Osteoblast (primary cell): ENCODE results near the gene PIK3R2. TPM values are rescaled to one million over a fixed set of nuclear protein-coding genes. Genes with fewer than 3 reads are reported as not detected.

Experiments used
- DNase-seq: peaks from one replicate; pipeline ENCODE4 v3.0.0; 2011; ENCODE audit warnings: low spot score, mixed read lengths; ENCODE audit not compliant: insufficient read length; ENCODE audit errors: missing footprints
- H2AFZ ChIP-seq: 2 replicates; pipeline ENCODE4 v1.6.0; 2011; ENCODE audit warnings: mild to moderate bottlenecking, low read length
- H3K27ac ChIP-seq: 2 replicates; pipeline ENCODE4 v1.5.1; 2011; ENCODE audit warnings: mild to moderate bottlenecking, low read depth, low read length, moderate library complexity
- H3K27me3 ChIP-seq: 2 replicates; pipeline ENCODE4 v1.6.0; 2012; ENCODE audit warnings: mild to moderate bottlenecking, control low read depth, inconsistent platforms, low read length, moderate library complexity; ENCODE audit not compliant: insufficient read depth
- H3K36me3 ChIP-seq: 2 replicates; pipeline ENCODE4 v1.5.1; 2011; ENCODE audit warnings: mild to moderate bottlenecking, low read length, control low read depth, moderate library complexity; ENCODE audit not compliant: insufficient read depth
- H3K4me1 ChIP-seq: 2 replicates; pipeline ENCODE4 v1.5.1; 2011; ENCODE audit warnings: mild to moderate bottlenecking, low read length, control low read depth, moderate library complexity; ENCODE audit not compliant: insufficient read depth
- H3K4me2 ChIP-seq: 2 replicates; pipeline ENCODE4 v1.6.0; 2011; ENCODE audit warnings: mild to moderate bottlenecking, low read length; ENCODE audit not compliant: insufficient read depth
- H3K4me3 ChIP-seq: fragments of 200-600 bp; sonication (generic); 3 replicates; pipeline ENCODE4 v1.5.1; 2012; ENCODE audit warnings: mild to moderate bottlenecking, low read length, inconsistent platforms; ENCODE audit not compliant: insufficient read depth
- H3K79me2 ChIP-seq: 2 replicates; pipeline ENCODE4 v1.6.0; 2012; ENCODE audit warnings: mild to moderate bottlenecking, low read length, control low read depth, inconsistent platforms; ENCODE audit not compliant: insufficient read depth
- H3K9me3 ChIP-seq: 2 replicates; pipeline ENCODE4 v1.5.1; 2011; ENCODE audit warnings: low read depth, low read length, control low read depth
- H4K20me1 ChIP-seq: 2 replicates; pipeline ENCODE4 v1.6.0; 2012; ENCODE audit warnings: mild to moderate bottlenecking, low read length, control low read depth; ENCODE audit not compliant: insufficient read depth
- total RNA-seq: library from RNA; depleted of rRNA; stranded (reverse); fragments of >200 nt; gene quantifications from 2 replicates; pipeline ENCODE4 v1.2.3, GENCODE V29; 2012
- TF ChIP-seq, protein P1 (sequence below): IDR thresholded peaks from 2 replicates; pipeline ENCODE4 v1.5.1; 2011; ENCODE audit warnings: mild to moderate bottlenecking, low read depth, low read length, moderate library complexity; ENCODE audit errors: extremely low read depth

PIK3R2 gene
- total RNA-seq, 1 donor, result 25.7 TPM

DNA sequence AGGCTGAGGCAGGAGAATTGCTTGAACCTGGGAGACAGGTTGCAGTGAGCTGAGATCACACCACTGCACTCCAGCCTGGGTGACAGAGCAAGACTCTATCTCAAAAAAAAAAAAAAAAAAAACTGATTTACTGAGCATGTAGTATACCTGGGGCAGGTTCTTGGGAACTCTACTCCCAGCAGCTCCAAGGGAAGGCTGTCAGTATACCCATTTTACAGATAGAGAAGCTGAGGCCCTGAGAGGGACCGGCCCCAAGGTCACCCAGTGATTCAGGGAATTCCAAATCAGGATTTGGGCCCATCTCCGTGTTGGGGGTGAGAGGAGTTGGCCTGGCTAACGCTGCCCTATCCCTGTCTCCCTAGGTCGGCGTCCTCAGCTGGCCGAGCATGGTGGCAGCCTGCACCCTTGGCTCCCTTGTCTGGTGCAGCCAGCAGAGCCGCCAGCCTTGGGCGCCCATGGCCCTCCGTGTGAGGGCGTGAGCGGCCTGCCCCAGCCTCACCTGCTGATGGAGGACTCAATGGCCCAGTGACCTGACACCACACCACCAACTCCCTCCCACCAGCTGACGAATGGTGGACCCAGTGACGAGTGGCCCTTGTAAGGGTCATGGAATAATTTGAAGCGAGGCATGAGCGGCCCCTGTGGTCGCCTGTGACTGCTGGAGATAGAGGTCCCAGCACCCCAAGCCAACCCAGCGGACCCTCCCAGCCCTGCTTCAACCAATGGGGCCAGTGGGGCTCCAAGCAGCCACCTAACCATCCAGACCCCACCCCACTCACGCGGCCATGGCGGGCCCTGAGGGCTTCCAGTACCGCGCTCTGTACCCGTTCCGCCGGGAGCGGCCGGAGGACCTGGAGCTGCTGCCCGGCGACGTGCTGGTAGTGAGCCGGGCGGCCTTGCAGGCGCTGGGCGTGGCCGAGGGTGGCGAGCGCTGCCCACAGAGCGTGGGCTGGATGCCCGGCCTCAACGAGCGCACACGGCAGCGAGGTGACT lies 2.4 kb downstream of the PIK3R2 start:
- Histone ChIP-seq H4K20me1 (peaks cover 18% of the 10 kb centered on the region), H3K4me3 (no peak overlapping the region), H3K79me2 (peaks cover 32% of the 10 kb centered on the region), H3K27me3 (no peaks in the 10 kb centered on the region), H3K27ac (no peak overlapping the region), H3K9me3 (no peaks in the 10 kb centered on the region), H3K36me3 (peaks cover 11% of the 10 kb centered on the region), H2AFZ (no peak overlapping the region), H3K4me2 (no peak overlapping the region), H3K4me1 (peaks cover 24% of the 10 kb centered on the region)
- no peak for DNase-seq
- TF ChIP-seq, protein P1, sequence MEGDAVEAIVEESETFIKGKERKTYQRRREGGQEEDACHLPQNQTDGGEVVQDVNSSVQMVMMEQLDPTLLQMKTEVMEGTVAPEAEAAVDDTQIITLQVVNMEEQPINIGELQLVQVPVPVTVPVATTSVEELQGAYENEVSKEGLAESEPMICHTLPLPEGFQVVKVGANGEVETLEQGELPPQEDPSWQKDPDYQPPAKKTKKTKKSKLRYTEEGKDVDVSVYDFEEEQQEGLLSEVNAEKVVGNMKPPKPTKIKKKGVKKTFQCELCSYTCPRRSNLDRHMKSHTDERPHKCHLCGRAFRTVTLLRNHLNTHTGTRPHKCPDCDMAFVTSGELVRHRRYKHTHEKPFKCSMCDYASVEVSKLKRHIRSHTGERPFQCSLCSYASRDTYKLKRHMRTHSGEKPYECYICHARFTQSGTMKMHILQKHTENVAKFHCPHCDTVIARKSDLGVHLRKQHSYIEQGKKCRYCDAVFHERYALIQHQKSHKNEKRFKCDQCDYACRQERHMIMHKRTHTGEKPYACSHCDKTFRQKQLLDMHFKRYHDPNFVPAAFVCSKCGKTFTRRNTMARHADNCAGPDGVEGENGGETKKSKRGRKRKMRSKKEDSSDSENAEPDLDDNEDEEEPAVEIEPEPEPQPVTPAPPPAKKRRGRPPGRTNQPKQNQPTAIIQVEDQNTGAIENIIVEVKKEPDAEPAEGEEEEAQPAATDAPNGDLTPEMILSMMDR, result no peak

DNA sequence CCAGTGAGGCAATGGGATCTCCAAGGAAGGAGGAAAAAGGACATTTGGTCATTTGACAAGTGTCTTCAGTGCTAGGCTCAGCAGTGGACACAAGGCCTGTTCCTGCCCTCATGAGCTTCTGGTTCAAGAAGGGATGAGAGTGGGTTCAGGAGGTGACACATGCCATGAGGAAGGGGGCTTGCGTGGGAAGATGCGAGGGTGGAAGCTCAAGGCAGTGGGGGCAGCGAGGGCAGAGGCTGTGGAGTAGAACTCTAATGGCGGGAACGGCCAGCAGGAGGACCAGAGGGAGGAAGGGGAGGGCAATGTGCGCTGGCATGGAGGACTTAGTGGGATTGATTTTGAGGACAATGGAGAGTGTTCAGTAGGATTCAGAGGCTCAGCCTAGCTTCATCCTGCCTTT lies 3.3 kb downstream of the PIK3R2 start:
- DNase-seq, result peak; percentile 55
- Histone ChIP-seq H2AFZ (no peak overlapping the region), H3K9me3 (no peaks in the 10 kb centered on the region), H3K36me3 (peaks cover 11% of the 10 kb centered on the region), H3K27me3 (no peaks in the 10 kb centered on the region), H3K4me2 (no peak overlapping the region), H4K20me1 (peaks cover 18% of the 10 kb centered on the region), H3K79me2 (peaks cover 32% of the 10 kb centered on the region), H3K4me3 (no peak overlapping the region), H3K4me1 (peaks cover 29% of the 10 kb centered on the region), H3K27ac (no peak overlapping the region)
- TF ChIP-seq, protein P1, result no peak

GRCh38 chr19:18156841-18157464 lies 4.0 kb downstream of the PIK3R2 start:
- peaks cover 12% of the 10 kb centered on the region for H3K36me3 ChIP-seq
- DNase-seq, result peak; percentile 98
- H3K79me2 ChIP-seq, result peaks cover 32% of the 10 kb centered on the region
- H3K27ac ChIP-seq, result no peak overlapping the region
- peaks cover 26% of the 10 kb centered on the region for H3K4me1 ChIP-seq
- no peak overlapping the region for H2AFZ ChIP-seq
- H4K20me1 ChIP-seq, result peaks cover 22% of the 10 kb centered on the region
- no peak overlapping the region for H3K4me3 ChIP-seq
- TF ChIP-seq, protein P1, result no peak
- no peak overlapping the region for H3K4me2 ChIP-seq
- H3K9me3 ChIP-seq, result no peaks in the 10 kb centered on the region
- H3K27me3 ChIP-seq, result no peaks in the 10 kb centered on the region
